ACC112 (cell line): ENCODE data around the gene FAM171A2.
A peak's percentile ranks its signal among the peaks of the same experiment; 100 is the strongest.

ENCODE experiments used
- H2AFZ ChIP-seq: fragments of 200-600 bp; sonication (generic); one replicate; pipeline ENCODE4 v1.6.0; 2017; ENCODE audit warnings: antibody characterized with exemption, low read length; ENCODE audit not compliant: unreplicated experiment
- H3K27ac ChIP-seq: fragments of 200-600 bp; sonication (generic); 2 replicates; pipeline ENCODE4 v1.5.1; 2014; ENCODE audit warnings: low read depth, mild to moderate bottlenecking, antibody characterized with exemption, low read length, moderate library complexity
- H3K27me3 ChIP-seq: fragments of 200-600 bp; sonication (generic); 2 replicates; pipeline ENCODE4 v1.6.1; 2014; ENCODE audit warnings: mild to moderate bottlenecking, antibody characterized with exemption, low read length, moderate library complexity, mixed read lengths; ENCODE audit not compliant: insufficient read depth
- H3K36me3 ChIP-seq: fragments of 200-600 bp; sonication (generic); 2 replicates; pipeline ENCODE4 v1.6.1; 2016; ENCODE audit warnings: mild to moderate bottlenecking, antibody characterized with exemption, low read length, moderate library complexity, mixed read lengths; ENCODE audit not compliant: insufficient read depth
- H3K4me1 ChIP-seq: fragments of 200-600 bp; sonication (generic); one replicate; pipeline ENCODE4 v1.6.1; 2016; ENCODE audit warnings: low read length, mixed read lengths; ENCODE audit not compliant: insufficient read depth, unreplicated experiment, control insufficient read depth
- H3K4me3 ChIP-seq: fragments of 200-600 bp; sonication (generic); 2 replicates; pipeline ENCODE4 v1.5.1; 2014; ENCODE audit warnings: mild to moderate bottlenecking, low read depth, low read length
- H3K79me2 ChIP-seq: fragments of 200-600 bp; sonication (generic); one replicate; pipeline ENCODE4 v1.6.0; 2016; ENCODE audit warnings: low read length; ENCODE audit not compliant: control insufficient read depth, unreplicated experiment, insufficient read depth

FAM171A2 gene

GRCh38 chr17:44310188-44310587 lies 53.5 kb downstream of the FAM171A2 start:
- no peaks in the 10 kb centered on the region for H3K36me3 ChIP-seq
- H3K4me1 ChIP-seq: peaks cover 7% of the 10 kb centered on the region
- H3K27me3 ChIP-seq: peaks cover 35% of the 10 kb centered on the region
- no peak overlapping the region for H3K27ac ChIP-seq
- H3K4me3 ChIP-seq: no peak overlapping the region
- no peak overlapping the region for H2AFZ ChIP-seq
- H3K79me2 ChIP-seq: no peaks in the 10 kb centered on the region

- no peak overlapping the region for H3K27ac ChIP-seq
- no peak overlapping the region for H2AFZ ChIP-seq
- H3K27me3 ChIP-seq: peaks cover 33% of the 10 kb centered on the region
- no peaks in the 10 kb centered on the region for H3K36me3 ChIP-seq
- H3K79me2 ChIP-seq: no peaks in the 10 kb centered on the region
- no peak overlapping the region for H3K4me3 ChIP-seq
- peaks cover 4% of the 10 kb centered on the region for H3K4me1 ChIP-seq
Measured at GRCh38 chr17:44309472-44309871, 54.2 kb downstream of the FAM171A2 start.

DNA sequence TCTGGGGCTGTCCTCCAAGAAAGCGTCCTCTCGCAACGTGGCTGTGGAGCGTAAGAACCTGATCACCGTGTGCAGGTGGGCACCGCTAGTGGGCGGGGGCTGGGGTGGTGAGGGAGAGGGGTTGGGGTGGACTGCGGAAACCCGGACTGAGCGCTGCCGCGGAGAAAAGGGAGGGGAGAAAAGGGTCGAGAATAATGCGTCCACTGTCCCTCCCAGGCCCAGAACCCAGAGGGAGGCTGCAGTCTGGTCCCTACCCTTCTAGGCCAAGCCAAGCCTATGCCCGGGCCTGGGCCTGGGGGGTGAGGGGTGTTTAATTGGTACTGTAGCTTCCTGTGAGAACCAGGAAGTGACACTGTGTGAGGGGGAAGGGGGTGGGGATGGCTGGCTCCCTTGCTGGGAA lies 54.8 kb downstream of the FAM171A2 start:
- Histone ChIP-seq H3K27ac (no peak overlapping the region), H3K36me3 (no peaks in the 10 kb centered on the region), H3K27me3 (peaks cover 31% of the 10 kb centered on the region), H3K4me3 (peak overlapping the region; percentile 74), H3K79me2 (no peaks in the 10 kb centered on the region), H2AFZ (no peak overlapping the region), H3K4me1 (peaks cover 4% of the 10 kb centered on the region)

DNA sequence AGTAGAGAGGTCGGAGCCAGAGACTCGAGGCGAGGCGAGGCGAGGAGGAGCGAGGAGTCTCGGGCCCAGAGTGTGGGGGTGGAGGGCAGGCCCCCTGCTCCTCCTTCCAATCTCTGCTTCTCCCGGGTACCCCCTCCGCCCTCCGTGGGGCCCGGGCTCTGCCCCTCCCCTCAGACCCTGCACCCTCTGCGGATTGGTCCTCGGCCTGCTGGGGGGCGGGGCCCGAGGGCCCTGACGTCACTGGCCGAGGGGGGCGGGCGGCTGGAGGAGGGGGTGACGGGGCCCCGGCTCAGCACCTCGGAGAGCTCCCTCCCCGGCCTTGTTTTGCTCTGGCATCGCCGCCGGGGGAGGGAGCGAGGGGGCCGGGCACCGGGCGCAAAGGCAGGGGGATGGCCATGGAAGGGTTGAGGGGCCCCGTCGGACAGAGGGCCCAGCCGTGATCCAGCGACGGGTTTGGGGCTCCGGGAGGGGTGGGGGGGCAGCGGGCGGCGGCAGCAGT lies 55.3 kb downstream of the FAM171A2 start, which contains the start of gene RUNDC3A:
Gene RUNDC3A (plus strand): TSS at position 282 of the 499 bp plus-strand sequence. CDS start 232 bp downstream, outside the sequence.
- Histone ChIP-seq H3K4me1 (peaks cover 4% of the 10 kb centered on the region), H3K36me3 (no peaks in the 10 kb centered on the region), H3K79me2 (no peaks in the 10 kb centered on the region), H3K4me3 (peak within 1 kb of the TSS; percentile 74), H3K27me3 (peaks cover 34% of the 10 kb centered on the region), H2AFZ (no peak within 1 kb of the TSS), H3K27ac (no peak within 1 kb of the TSS)

GRCh38 chr17:44307387-44308186 lies 56.1 kb downstream of the FAM171A2 start:
- Histone ChIP-seq H3K4me3 (peak overlapping the region; percentile 53), H3K27ac (no peak overlapping the region), H2AFZ (no peak overlapping the region), H3K4me1 (peaks cover 4% of the 10 kb centered on the region), H3K36me3 (no peaks in the 10 kb centered on the region), H3K79me2 (no peaks in the 10 kb centered on the region), H3K27me3 (peaks cover 42% of the 10 kb centered on the region)

- H3K4me3 ChIP-seq: no peak overlapping the region
- H3K4me1 ChIP-seq: peaks cover 4% of the 10 kb centered on the region
- no peaks in the 10 kb centered on the region for H3K36me3 ChIP-seq
- no peaks in the 10 kb centered on the region for H3K79me2 ChIP-seq
- H3K27me3 ChIP-seq: peaks cover 62% of the 10 kb centered on the region
- H3K27ac ChIP-seq: no peak overlapping the region
- H2AFZ ChIP-seq: no peak overlapping the region
Measured at GRCh38 chr17:44304651-44305050, 59.0 kb downstream of the FAM171A2 start.
